GM13977 (cell line): ENCODE results near the gene SLC12A7.

Experiments
- DNase-seq: peaks from one replicate; pipeline ENCODE4 v3.0.0; 2012; ENCODE audit warnings: low spot score
- CTCF ChIP-seq: IDR thresholded peaks from 2 replicates; pipeline ENCODE4 v1.5.1; 2012; ENCODE audit warnings: mild to moderate bottlenecking, control low read depth; ENCODE audit not compliant: insufficient read depth; ENCODE audit errors: extremely low read depth, missing control alignments
- in situ Hi-C: fragments of 300-500 bp; cut with MboI; formaldehyde crosslinking; loops from one replicate; pipeline ENCODE4 v1.12.0; 2022; ENCODE audit warnings: low sequenced_read_pairs, low pct_unique_long_range_greater_than_20kb, mixed read lengths, inconsistent platforms; ENCODE audit not compliant: unreplicated experiment

SLC12A7 gene

GRCh38 chr5:1151316-1151715, 39.5 kb upstream of the SLC12A7 start:
- TF ChIP-seq CTCF = no peak
- DNase-seq = no peak
- in situ Hi-C loops = no loop called here

GRCh38 chr5:1150866-1151265, 39.0 kb upstream of the SLC12A7 start:
- no peak for DNase-seq
- no peak for TF ChIP-seq CTCF
- in situ Hi-C loops = no loop called here

- TF ChIP-seq CTCF = no peak
- DNase-seq = no peak
- in situ Hi-C loops = no loop called here
These were observed 33.0 kb upstream of the SLC12A7 start for GRCh38 chr5:1144638-1145396.

- DNase-seq = no peak
- no peak for TF ChIP-seq CTCF
- in situ Hi-C loops = no loop called here
These were observed 32.2 kb upstream of the SLC12A7 start for GRCh38 chr5:1144089-1144488.

GRCh38 chr5:1143670-1143951, 31.7 kb upstream of the SLC12A7 start:
- no peak for TF ChIP-seq CTCF
- no peak for DNase-seq
- in situ Hi-C loops = no loop called here

- TF ChIP-seq CTCF = no peak
- in situ Hi-C loops = no loop called here
- no peak for DNase-seq
These were observed 31.2 kb upstream of the SLC12A7 start for GRCh38 chr5:1142886-1143669.

- TF ChIP-seq CTCF = no peak
- in situ Hi-C loops = no loop called here
- DNase-seq = no peak
These were observed 30.0 kb upstream of the SLC12A7 start for GRCh38 chr5:1141834-1142233.
